Mesothelial cell of epicardium (in vitro differentiated cells): ENCODE results near the gene OR11H6. TPM values are rescaled to one million over a fixed set of nuclear protein-coding genes. Genes with fewer than 3 reads are reported as not detected.
"Not testable (repeated sequence)": the region's sequence is repeated elsewhere in the genome, so short reads cannot be mapped to it uniquely, and the experiment has no call there.

Experiments used
- DNase-seq, 2 experiments: peaks; one replicate each; pipeline ENCODE4 v3.0.0; 2021; ENCODE audit warnings: low spot score in 2 of 2; ENCODE audit not compliant: unreplicated experiment in 2 of 2
- H3K27ac Mint-ChIP-seq: 2 replicates; pipeline ENCODE4 v1.8.0; 2021; ENCODE audit warnings: mixed read lengths
- H3K27me3 Mint-ChIP-seq: 2 replicates; pipeline ENCODE4 v1.8.0; 2021; ENCODE audit warnings: low read depth, mixed read lengths
- H3K36me3 Mint-ChIP-seq: 2 replicates; pipeline ENCODE4 v1.8.0; 2021; ENCODE audit warnings: mixed read lengths
- H3K4me1 Mint-ChIP-seq: 2 replicates; pipeline ENCODE4 v1.8.0; 2021; ENCODE audit warnings: mixed read lengths
- H3K4me3 Mint-ChIP-seq: 2 replicates; pipeline ENCODE4 v1.8.0; 2021; ENCODE audit warnings: mild to moderate bottlenecking, moderate library complexity, mixed read lengths
- H3K9me3 Mint-ChIP-seq: 2 replicates; pipeline ENCODE4 v1.8.0; 2021; ENCODE audit warnings: mixed read lengths
- CTCF ChIP-seq: fragments of 200-600 bp; sonication (generic); IDR thresholded peaks from one replicate; pipeline ENCODE4 v1.5.0; 2021; ENCODE audit warnings: antibody characterized with exemption; ENCODE audit not compliant: unreplicated experiment
- total RNA-seq: library from RNA; stranded (reverse); gene quantifications from 3 replicates; pipeline ENCODE4 v1.2.1, GENCODE V29; 2021

OR11H6 gene
- total RNA-seq, 1 donor from 2014 or later = not detected

GRCh38 chr14:20180486-20180885 is 43.0 kb upstream of the OR11H6 start:
- no peak for TF ChIP-seq CTCF
- H3K4me1 Mint-ChIP-seq = no peaks in the 10 kb centered on the region
- H3K36me3 Mint-ChIP-seq = peaks cover 2% of the 10 kb centered on the region
- peaks cover 74% of the 10 kb centered on the region for H3K9me3 Mint-ChIP-seq
- no peaks in the 10 kb centered on the region for H3K27me3 Mint-ChIP-seq
- H3K27ac Mint-ChIP-seq = no peak overlapping the region
- no peak for DNase-seq
- H3K4me3 Mint-ChIP-seq = no peak overlapping the region

- no peak overlapping the region for H3K27ac Mint-ChIP-seq
- no peaks in the 10 kb centered on the region for H3K27me3 Mint-ChIP-seq
- no peaks in the 10 kb centered on the region for H3K36me3 Mint-ChIP-seq
- peaks cover 80% of the 10 kb centered on the region for H3K9me3 Mint-ChIP-seq
- no peak for DNase-seq
- no peaks in the 10 kb centered on the region for H3K4me1 Mint-ChIP-seq
- TF ChIP-seq CTCF = no peak
- no peak overlapping the region for H3K4me3 Mint-ChIP-seq
Measured at GRCh38 chr14:20184181-20184580, 39.3 kb upstream of the OR11H6 start.

- Mint-ChIP-seq H3K4me3 (no peak within 1 kb of the TSS), H3K36me3 (no peaks in the 10 kb centered on the region), H3K27me3 (no peaks in the 10 kb centered on the region), H3K9me3 (peaks cover 75% of the 10 kb centered on the region), H3K27ac (no peak within 1 kb of the TSS), H3K4me1 (no peaks in the 10 kb centered on the region)
- no peak for TF ChIP-seq CTCF
- DNase-seq = no peak
Measured at GRCh38 chr14:20190596-20190995, 32.9 kb upstream of the OR11H6 start, which contains the start of gene OR11G2. TSS of gene OR11G2 (plus strand) at chr14:20190896. CDS start at chr14:20197438, 6,542 bp downstream.

- no peaks in the 10 kb centered on the region for H3K27me3 Mint-ChIP-seq
Measured at GRCh38 chr14:20191396-20191795, 32.1 kb upstream of the OR11H6 start.

GRCh38 chr14:20194101-20194500 is 29.4 kb upstream of the OR11H6 start:
- no peak for TF ChIP-seq CTCF
- DNase-seq = no peak
- no peaks in the 10 kb centered on the region for H3K36me3 Mint-ChIP-seq
- H3K27me3 Mint-ChIP-seq = no peaks in the 10 kb centered on the region
- no peak overlapping the region for H3K4me3 Mint-ChIP-seq
- no peak overlapping the region for H3K27ac Mint-ChIP-seq
- no peaks in the 10 kb centered on the region for H3K4me1 Mint-ChIP-seq
- peaks cover 67% of the 10 kb centered on the region for H3K9me3 Mint-ChIP-seq

More at GRCh38 chr14:20191396-20191795, 32.1 kb upstream of the OR11H6 start:
- TF ChIP-seq CTCF = no peak
- no peak overlapping the region for H3K4me3 Mint-ChIP-seq
- H3K9me3 Mint-ChIP-seq = peaks cover 74% of the 10 kb centered on the region
- H3K4me1 Mint-ChIP-seq = no peaks in the 10 kb centered on the region
- no peak overlapping the region for H3K27ac Mint-ChIP-seq
- H3K36me3 Mint-ChIP-seq = no peaks in the 10 kb centered on the region
- DNase-seq = no peak

GRCh38 chr14:20195170-20195569 is 28.3 kb upstream of the OR11H6 start:
- H3K27me3 Mint-ChIP-seq, H3K36me3 Mint-ChIP-seq, H3K27ac Mint-ChIP-seq, H3K4me3 Mint-ChIP-seq, H3K4me1 Mint-ChIP-seq, DNase-seq: not testable (repeated sequence)
- peaks cover 68% of the 10 kb centered on the region for H3K9me3 Mint-ChIP-seq
